Hepatocyte (in vitro differentiated cells): ENCODE measurements around the gene ASB6. TPM values are rescaled to one million over a fixed set of nuclear protein-coding genes. Genes with fewer than 3 reads are reported as not detected.

Source experiments
- DNase-seq: peaks from one replicate; pipeline ENCODE4 v3.0.0-alpha.2; 2016; ENCODE audit warnings: low spot score
- H2AFZ ChIP-seq: fragments of 200-600 bp; sonication (generic); 2 replicates; pipeline ENCODE4 v1.6.0; 2016; ENCODE audit warnings: antibody characterized with exemption, mild to moderate bottlenecking
- H3K27ac ChIP-seq: fragments of 200-600 bp; sonication (generic); 2 replicates; pipeline ENCODE4 v1.5.1; 2016; ENCODE audit warnings: mild to moderate bottlenecking
- H3K27me3 ChIP-seq: fragments of 200-600 bp; sonication (generic); 2 replicates; pipeline ENCODE4 v1.6.1; 2016
- H3K36me3 ChIP-seq: fragments of 200-600 bp; sonication (generic); replicated peaks from 2 replicates; pipeline ENCODE4 v1.5.1; 2016; ENCODE audit warnings: low read depth; ENCODE audit not compliant: insufficient read depth
- H3K4me1 ChIP-seq: fragments of 200-600 bp; sonication (generic); 2 replicates; pipeline ENCODE4 v1.5.1; 2016; ENCODE audit warnings: mild to moderate bottlenecking, moderate library complexity; ENCODE audit not compliant: insufficient read depth
- H3K4me2 ChIP-seq: fragments of 200-600 bp; sonication (generic); 2 replicates; pipeline ENCODE4 v1.6.0; 2016
- H3K4me3 ChIP-seq: fragments of 200-600 bp; sonication (generic); 2 replicates; pipeline ENCODE4 v1.5.1; 2016; ENCODE audit warnings: mild to moderate bottlenecking
- H3K79me2 ChIP-seq: fragments of 200-600 bp; sonication (generic); 2 replicates; pipeline ENCODE4 v1.6.0; 2017; ENCODE audit warnings: mild to moderate bottlenecking
- H3K9me2 ChIP-seq: fragments of 200-600 bp; sonication (generic); replicated peaks from 2 replicates; pipeline ENCODE4 v1.6.0; 2017; ENCODE audit warnings: mild to moderate bottlenecking; ENCODE audit not compliant: insufficient read depth
- H3K9me3 ChIP-seq: fragments of 200-600 bp; sonication (generic); 2 replicates; pipeline ENCODE4 v1.5.1; 2016; ENCODE audit warnings: low read depth, mild to moderate bottlenecking
- H4K20me1 ChIP-seq: fragments of 200-600 bp; sonication (generic); 2 replicates; pipeline ENCODE4 v1.6.0; 2016; ENCODE audit warnings: mild to moderate bottlenecking; ENCODE audit not compliant: insufficient read depth, poor library complexity, severe bottlenecking
- EZH2 ChIP-seq: fragments of 200-600 bp; sonication (generic); IDR thresholded peaks from 2 replicates; pipeline ENCODE4 v1.6.1; 2016; ENCODE audit warnings: antibody characterized with exemption, mild to moderate bottlenecking, borderline replicate concordance
- EZH2phosphoT487 ChIP-seq: fragments of 200-600 bp; sonication (generic); IDR thresholded peaks from one replicate; pipeline ENCODE4 v1.6.1; 2018; ENCODE audit warnings: antibody characterized with exemption, mild to moderate bottlenecking, low read depth, moderate library complexity; ENCODE audit not compliant: unreplicated experiment, severe bottlenecking
- WGBS: methylation state at CpG from one replicate; pipeline ENCODE4 v1.1.6; 2016; ENCODE audit warnings: low lambda C conversion rate; ENCODE audit errors: missing lambda C conversion rate; 5-methylcytosine and 5-hydroxymethylcytosine counted together
- polyA plus RNA-seq: library from polyadenylated mRNA; unstranded; fragments of >200 nt; fragmentation: Nextera tagmentation; extraction: Ambion mirVana; gene quantifications from 2 replicates; pipeline ENCODE4 v1.2.1, GENCODE V29; 2016
- total RNA-seq: library from RNA; depleted of rRNA; stranded (reverse); fragments of >200 nt; gene quantifications from 2 replicates; pipeline ENCODE4 v1.2.3, GENCODE V29; 2014
- TF ChIP-seq, protein P1 (sequence below): fragments of 200-600 bp; sonication (generic); IDR thresholded peaks from 2 replicates; pipeline ENCODE4 v1.5.1; 2016; ENCODE audit warnings: antibody characterized with exemption, mild to moderate bottlenecking; ENCODE audit not compliant: poor library complexity

ASB6 gene
- total and polyA plus RNA-seq, 2 experiments from 2014 or later: 14.2 to 15.5 TPM

DNA sequence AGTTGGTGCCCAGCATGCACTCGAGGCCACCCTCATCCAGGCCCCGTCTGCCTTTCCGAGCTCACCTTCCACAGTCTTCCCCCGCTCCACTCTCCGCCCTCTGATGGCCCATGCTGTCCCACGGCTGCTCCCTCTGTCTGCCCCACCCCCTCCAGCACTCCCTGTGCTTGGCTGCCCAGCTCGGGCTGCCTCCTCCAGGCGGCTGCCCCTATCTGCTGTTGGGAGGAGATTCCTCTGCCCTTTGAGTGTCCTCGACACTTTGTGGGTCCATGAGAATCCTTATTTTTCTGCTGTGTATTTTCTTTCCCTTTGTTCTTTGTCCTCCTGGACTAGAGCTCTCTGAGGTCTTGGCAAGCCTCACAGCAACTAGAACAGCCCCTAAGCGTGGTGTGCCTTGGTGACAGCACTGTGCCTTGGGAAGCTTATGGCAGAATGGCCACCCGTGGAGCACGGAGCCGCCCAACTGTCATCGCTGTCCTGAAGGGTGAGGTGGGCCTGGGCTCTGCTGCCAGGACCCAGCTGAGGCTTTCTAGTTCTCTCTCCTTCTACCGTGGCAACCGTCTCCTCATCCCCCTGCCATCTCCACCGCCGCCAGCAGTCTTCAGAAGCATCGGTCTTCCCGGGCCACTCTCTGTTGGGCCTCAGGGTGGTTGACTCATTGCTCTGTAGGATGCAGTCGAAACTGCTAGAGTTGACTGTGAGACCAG lies 10.8 kb downstream of the ASB6 start:
- DNase-seq: no peak
- peaks cover 74% of the 10 kb centered on the region for H4K20me1 ChIP-seq
- no peak overlapping the region for H3K4me3 ChIP-seq
- no peak overlapping the region for H3K27ac ChIP-seq
- no peaks in the 10 kb centered on the region for H3K9me3 ChIP-seq
- WGBS: 80% methylated on average over 21 of the region's 21 CpGs
- H2AFZ ChIP-seq: no peak overlapping the region
- no peaks in the 10 kb centered on the region for H3K9me2 ChIP-seq
- no peak overlapping the region for H3K4me2 ChIP-seq
- TF ChIP-seq EZH2phosphoT487: no peak
- TF ChIP-seq, protein P1, sequence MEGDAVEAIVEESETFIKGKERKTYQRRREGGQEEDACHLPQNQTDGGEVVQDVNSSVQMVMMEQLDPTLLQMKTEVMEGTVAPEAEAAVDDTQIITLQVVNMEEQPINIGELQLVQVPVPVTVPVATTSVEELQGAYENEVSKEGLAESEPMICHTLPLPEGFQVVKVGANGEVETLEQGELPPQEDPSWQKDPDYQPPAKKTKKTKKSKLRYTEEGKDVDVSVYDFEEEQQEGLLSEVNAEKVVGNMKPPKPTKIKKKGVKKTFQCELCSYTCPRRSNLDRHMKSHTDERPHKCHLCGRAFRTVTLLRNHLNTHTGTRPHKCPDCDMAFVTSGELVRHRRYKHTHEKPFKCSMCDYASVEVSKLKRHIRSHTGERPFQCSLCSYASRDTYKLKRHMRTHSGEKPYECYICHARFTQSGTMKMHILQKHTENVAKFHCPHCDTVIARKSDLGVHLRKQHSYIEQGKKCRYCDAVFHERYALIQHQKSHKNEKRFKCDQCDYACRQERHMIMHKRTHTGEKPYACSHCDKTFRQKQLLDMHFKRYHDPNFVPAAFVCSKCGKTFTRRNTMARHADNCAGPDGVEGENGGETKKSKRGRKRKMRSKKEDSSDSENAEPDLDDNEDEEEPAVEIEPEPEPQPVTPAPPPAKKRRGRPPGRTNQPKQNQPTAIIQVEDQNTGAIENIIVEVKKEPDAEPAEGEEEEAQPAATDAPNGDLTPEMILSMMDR: no peak
- TF ChIP-seq EZH2: no peak
- peaks cover 82% of the 10 kb centered on the region for H3K79me2 ChIP-seq
- H3K4me1 ChIP-seq: peaks cover 21% of the 10 kb centered on the region
- H3K36me3 ChIP-seq: no peaks in the 10 kb centered on the region
- no peaks in the 10 kb centered on the region for H3K27me3 ChIP-seq

GRCh38 chr9:129629251-129629820 lies 12.6 kb downstream of the ASB6 start:
- Histone ChIP-seq H3K4me2 (peak overlapping the region; percentile 94), H3K4me1 (peaks cover 21% of the 10 kb centered on the region), H2AFZ (no peak overlapping the region), H3K9me2 (no peaks in the 10 kb centered on the region), H3K36me3 (no peaks in the 10 kb centered on the region), H3K4me3 (no peak overlapping the region), H3K79me2 (peaks cover 85% of the 10 kb centered on the region), H3K27me3 (no peaks in the 10 kb centered on the region), H3K9me3 (no peaks in the 10 kb centered on the region), H4K20me1 (peaks cover 69% of the 10 kb centered on the region), H3K27ac (no peak overlapping the region)
- TF ChIP-seq EZH2phosphoT487 (no peak), EZH2 (no peak)
- TF ChIP-seq, protein P1: no peak
- DNase-seq: no peak
- WGBS: 91% methylated on average over 8 of the region's 8 CpGs

DNA sequence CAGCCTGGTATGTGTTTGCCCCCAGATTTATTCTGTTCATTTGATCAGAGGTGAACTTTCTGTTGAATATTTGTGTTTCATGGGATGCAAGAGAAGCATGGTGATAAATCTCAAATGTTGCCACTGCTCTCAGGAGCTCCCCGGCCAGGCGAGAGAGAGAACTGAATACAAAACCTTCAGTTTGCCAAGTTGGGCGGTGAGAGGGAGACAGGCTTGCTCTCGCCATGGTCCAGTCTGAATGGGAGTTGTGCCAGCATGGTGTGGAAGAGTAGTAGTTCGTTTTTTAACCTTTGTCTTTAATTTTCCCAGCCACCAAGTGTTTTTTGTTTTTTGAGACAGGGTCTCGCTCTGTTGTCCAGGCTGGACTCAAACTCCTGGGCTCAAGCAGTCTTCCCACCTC lies 13.2 kb downstream of the ASB6 start:
- Histone ChIP-seq H2AFZ (no peak overlapping the region), H3K9me2 (no peaks in the 10 kb centered on the region), H3K4me3 (no peak overlapping the region), H3K4me1 (peaks cover 21% of the 10 kb centered on the region), H3K4me2 (peak overlapping the region; percentile 94), H3K9me3 (no peaks in the 10 kb centered on the region), H3K79me2 (peaks cover 80% of the 10 kb centered on the region), H3K27me3 (no peaks in the 10 kb centered on the region), H3K27ac (no peak overlapping the region), H4K20me1 (peaks cover 69% of the 10 kb centered on the region), H3K36me3 (no peaks in the 10 kb centered on the region)
- TF ChIP-seq, protein P1: no peak
- TF ChIP-seq EZH2: no peak
- no peak for TF ChIP-seq EZH2phosphoT487
- no peak for DNase-seq
- 91% methylated on average over 6 of the region's 6 CpGs for WGBS
